GM18499 (cell line): ENCODE measurements around the gene LONP2.
"Not testable (repeated sequence)": the region's sequence is repeated elsewhere in the genome, so short reads cannot be mapped to it uniquely, and the experiment has no call there.

Source experiments
- ATAC-seq: cut with Tn5 transposase; IDR thresholded peaks from one replicate; pipeline ENCODE4 v1.9.1; 2021; ENCODE audit warnings: moderate number of reproducible peaks; ENCODE audit not compliant: insufficient read depth, unreplicated experiment

LONP2 gene

GRCh38 chr16:48329138-48329537 is 85.0 kb downstream of the LONP2 start:
- ATAC-seq: no peak

GRCh38 chr16:48330189-48330840 is 86.2 kb downstream of the LONP2 start:
- ATAC-seq: no peak

- ATAC-seq: no peak
Observed at GRCh38 chr16:48330841-48331192, 86.7 kb downstream of the LONP2 start.

- no peak for ATAC-seq
Observed at GRCh38 chr16:48332978-48333377, 88.9 kb downstream of the LONP2 start.

- no peak for ATAC-seq
Observed at GRCh38 chr16:48334325-48334724, 90.2 kb downstream of the LONP2 start.

- no peak for ATAC-seq
Observed at GRCh38 chr16:48335961-48336360, 91.9 kb downstream of the LONP2 start.

GRCh38 chr16:48340054-48340453 is 96.0 kb downstream of the LONP2 start:
- ATAC-seq: no peak

GRCh38 chr16:48342591-48342990 is 98.5 kb downstream of the LONP2 start:
- no peak for ATAC-seq

GRCh38 chr16:48347191-48347865 is 103.2 kb downstream of the LONP2 start:
- no peak for ATAC-seq

- ATAC-seq: no peak
Observed at GRCh38 chr16:48347980-48348379, 103.9 kb downstream of the LONP2 start.

GRCh38 chr16:48350736-48351135 is 106.6 kb downstream of the LONP2 start:
- no peak for ATAC-seq

- no peak for ATAC-seq
Observed at GRCh38 chr16:48352648-48353390, 108.7 kb downstream of the LONP2 start.

GRCh38 chr16:48353565-48354163 is 109.6 kb downstream of the LONP2 start:
- peak; percentile 48 for ATAC-seq

- not testable (repeated sequence) for ATAC-seq
Observed at GRCh38 chr16:48354385-48354784, 110.3 kb downstream of the LONP2 start.

- ATAC-seq: no peak
Observed at GRCh38 chr16:48354877-48355855, 111.1 kb downstream of the LONP2 start.

GRCh38 chr16:48356633-48357376 is 112.7 kb downstream of the LONP2 start:
- ATAC-seq: no peak

- no peak for ATAC-seq
Observed at GRCh38 chr16:48358419-48358818, 114.3 kb downstream of the LONP2 start.

- ATAC-seq: no peak
Observed at GRCh38 chr16:48359983-48360382, 115.9 kb downstream of the LONP2 start.

- no peak for ATAC-seq
Observed at GRCh38 chr16:48361012-48361411, 116.9 kb downstream of the LONP2 start.
